ENCODE results near the gene MAB21L3. TPM values are rescaled to one million over a fixed set of nuclear protein-coding genes. Genes with fewer than 3 reads are reported as not detected.
"Not testable (repeated sequence)": the region's sequence is repeated elsewhere in the genome, so short reads cannot be mapped to it uniquely, and the experiment has no call there.

Gene MAB21L3
- total RNA-seq, 5 donors from 2014 or later (not counting 1 experiment from before 2014, with no cell fraction given), result not detected

DNA sequence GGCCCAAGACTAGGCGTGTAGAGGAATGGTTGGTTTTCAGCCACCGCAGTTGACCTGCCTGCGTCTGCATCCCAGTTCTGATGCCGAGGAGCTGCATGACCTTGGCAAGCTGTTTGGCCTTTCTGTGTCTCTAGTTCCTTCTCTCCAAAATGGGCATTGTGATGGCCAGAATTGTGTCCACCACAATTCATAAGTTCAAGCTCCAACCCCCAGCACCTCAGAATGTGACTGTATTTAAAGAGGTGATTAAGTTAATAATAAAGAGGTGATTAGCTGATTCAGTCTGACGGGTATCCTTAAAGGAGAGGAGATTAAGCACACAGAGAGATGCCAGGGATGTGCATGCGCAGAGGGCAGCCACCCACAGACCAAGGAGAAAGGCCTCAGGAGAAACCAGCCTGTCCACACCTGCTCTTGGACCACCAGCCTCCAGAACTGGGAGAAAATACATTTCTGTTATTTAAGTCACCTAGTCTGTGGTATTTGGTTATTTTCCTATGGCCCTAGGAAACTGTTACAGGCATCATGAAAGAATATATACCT is 28.5 kb downstream of the MAB21L3 start:
- DNase-seq (no peak), ATAC-seq (replicated peaks in 1 of 4) (no peak)
- Histone ChIP-seq H3K36me3 (ENCODE audit: control insufficient read depth in 2 of 2, extremely low read depth in 1 of 2, insufficient read depth in 1 of 2, low read length in 1 of 2) (no peaks in the 10 kb centered on the region), H3K4me1 (ENCODE audit: control insufficient read depth in 1 of 2, extremely low read depth in 1 of 2, insufficient read depth in 2 of 2, low read length in 2 of 2) (peaks cover 0 to 8% of the 10 kb centered on the region in 2 experiments), H3K9me3 (peaks cover 4% of the 10 kb centered on the region), H3K27ac (ENCODE audit: low read length) (no peak overlapping the region), H3K4me3 (ENCODE audit: control insufficient read depth in 1 of 2, extremely low read depth in 1 of 2, low read length in 1 of 2) (no peak overlapping the region), H3K27me3 (replicated peaks in 1 of 2; ENCODE audit: control insufficient read depth in 2 of 2, extremely low read depth in 1 of 2, insufficient read depth in 2 of 2, low read length in 1 of 2) (peaks cover 0 to 3% of the 10 kb centered on the region in 2 experiments)
- CTCF ChIA-PET, result interaction anchor here (0.6 to 6.1 kb wide), 27 partner anchors 9 to 456 kb away, joined by 3 to 168 read pairs (median 5); no protein-coding TSS in a partner anchor
- no peak overlapping the region for H3K4me3 Mint-ChIP-seq
- H3K36me3 Mint-ChIP-seq, result no peaks in the 10 kb centered on the region
- POLR2A ChIA-PET, result interaction anchor here in 1 of 2 donors (0.6 kb wide), 1 partner anchor 1041 kb away, joined by 4 read pairs; no protein-coding TSS in a partner anchor
- peaks cover 0 to 6% (median 5%) of the 10 kb centered on the region in 3 donors for H3K4me1 Mint-ChIP-seq
- H3K27me3 Mint-ChIP-seq, result peaks cover 0 to 5% of the 10 kb centered on the region in 2 donors
- peaks cover 4 to 6% (median 5%) of the 10 kb centered on the region in 3 donors for H3K9me3 Mint-ChIP-seq
- no peak overlapping the region for H3K27ac Mint-ChIP-seq
- 100% methylated on average over 1 of the region's 6 CpGs for WGBS (ENCODE audit: insufficient coverage)

- Histone ChIP-seq H3K27ac (ENCODE audit: low read length) (no peak overlapping the region), H3K4me3 (ENCODE audit: control insufficient read depth in 1 of 2, extremely low read depth in 1 of 2, low read length in 1 of 2) (no peak overlapping the region), H3K36me3 (ENCODE audit: control insufficient read depth in 2 of 2, extremely low read depth in 1 of 2, insufficient read depth in 1 of 2, low read length in 1 of 2) (no peaks in the 10 kb centered on the region), H3K9me3 (peaks cover 4% of the 10 kb centered on the region), H3K4me1 (ENCODE audit: control insufficient read depth in 1 of 2, extremely low read depth in 1 of 2, insufficient read depth in 2 of 2, low read length in 2 of 2) (peaks cover 0 to 2% of the 10 kb centered on the region in 2 experiments), H3K27me3 (replicated peaks in 1 of 2; ENCODE audit: control insufficient read depth in 2 of 2, extremely low read depth in 1 of 2, insufficient read depth in 2 of 2, low read length in 1 of 2) (peaks cover 0 to 3% of the 10 kb centered on the region in 2 experiments)
- Mint-ChIP-seq H3K4me1 (peaks cover 1 to 13% (median 11%) of the 10 kb centered on the region in 3 donors), H3K4me3 (no peak overlapping the region), H3K27me3 (peaks cover 0 to 10% of the 10 kb centered on the region in 2 donors), H3K27ac (no peak overlapping the region), H3K36me3 (no peaks in the 10 kb centered on the region), H3K9me3 (peaks cover 4 to 6% (median 5%) of the 10 kb centered on the region in 3 donors)
- POLR2A ChIA-PET, result no interaction called here
- ATAC-seq (replicated peaks in 1 of 4) (no peak), DNase-seq (no peak)
- CTCF ChIA-PET, result interaction anchor here in 1 of 2 donors (0.5 kb wide), 1 partner anchor 365 kb away, joined by 3 read pairs; no protein-coding TSS in a partner anchor
- no CpG with 5 or more reads among the region's 1 CpG for WGBS (ENCODE audit: insufficient coverage)
These were observed 33.0 kb downstream of the MAB21L3 start for GRCh38 chr1:116144151-116144550.

DNA sequence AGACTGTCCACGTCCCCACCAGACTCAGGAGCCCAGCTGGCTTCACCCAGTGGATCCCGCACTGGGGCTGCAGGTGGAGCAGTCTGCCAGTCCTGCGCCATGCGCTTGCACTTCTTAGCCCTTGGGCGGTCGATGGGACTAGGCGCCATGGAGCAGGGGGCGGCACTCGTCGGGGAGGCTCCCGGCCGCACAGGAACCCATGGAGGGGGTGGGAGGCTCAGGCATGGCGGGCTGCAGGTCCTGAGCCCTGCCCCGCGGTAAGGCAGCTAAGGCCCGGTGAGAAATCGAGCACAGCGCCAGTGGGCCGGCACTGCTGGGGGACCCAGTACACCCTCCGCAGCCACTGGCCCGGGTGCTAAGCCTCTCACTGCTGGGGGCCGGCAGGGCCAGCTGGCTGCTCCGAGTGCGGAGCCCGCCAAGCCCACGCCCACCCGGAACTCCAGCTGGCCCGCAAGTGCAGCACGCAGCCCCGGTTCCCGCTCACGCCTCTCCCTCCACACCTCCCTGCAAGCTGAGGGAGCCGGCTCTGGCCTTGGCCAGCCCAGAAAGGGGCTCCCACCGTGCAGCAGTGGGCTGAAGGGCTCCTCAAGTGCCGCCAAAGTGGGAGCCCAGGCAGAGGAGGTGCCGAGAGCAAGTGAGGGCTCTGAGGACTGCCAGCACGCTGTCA is 35.4 kb downstream of the MAB21L3 start:
- H3K27ac Mint-ChIP-seq; POLR2A ChIA-PET; H3K9me3 ChIP-seq; H3K36me3 ChIP-seq (ENCODE audit: control insufficient read depth in 2 of 2, extremely low read depth in 1 of 2, insufficient read depth in 1 of 2, low read length in 1 of 2); H3K9me3 Mint-ChIP-seq; H3K27me3 ChIP-seq (replicated peaks in 1 of 2; ENCODE audit: control insufficient read depth in 2 of 2, extremely low read depth in 1 of 2, insufficient read depth in 2 of 2, low read length in 1 of 2); ATAC-seq (replicated peaks in 1 of 4); DNase-seq; H3K4me3 Mint-ChIP-seq; H3K27ac ChIP-seq (ENCODE audit: low read length); H3K36me3 Mint-ChIP-seq; H3K4me3 ChIP-seq (ENCODE audit: control insufficient read depth in 1 of 2, extremely low read depth in 1 of 2, low read length in 1 of 2): not testable (repeated sequence)
- CTCF ChIA-PET, result interaction anchor here in 1 of 2 donors (0.9 to 1.7 kb wide), 2 partner anchors 339 to 423 kb away, joined by 3 to 4 read pairs; no protein-coding TSS in a partner anchor
- Mint-ChIP-seq H3K4me1 (peaks cover 20 to 31% (median 27%) of the 10 kb centered on the region in 3 donors), H3K27me3 (peaks cover 0 to 10% of the 10 kb centered on the region in 2 donors)
- 97% methylated on average over 28 of the region's 37 CpGs for WGBS (ENCODE audit: insufficient coverage)
- H3K4me1 ChIP-seq (ENCODE audit: control insufficient read depth in 1 of 2, extremely low read depth in 1 of 2, insufficient read depth in 2 of 2, low read length in 2 of 2), result peaks cover 15 to 16% of the 10 kb centered on the region in 2 experiments

DNA sequence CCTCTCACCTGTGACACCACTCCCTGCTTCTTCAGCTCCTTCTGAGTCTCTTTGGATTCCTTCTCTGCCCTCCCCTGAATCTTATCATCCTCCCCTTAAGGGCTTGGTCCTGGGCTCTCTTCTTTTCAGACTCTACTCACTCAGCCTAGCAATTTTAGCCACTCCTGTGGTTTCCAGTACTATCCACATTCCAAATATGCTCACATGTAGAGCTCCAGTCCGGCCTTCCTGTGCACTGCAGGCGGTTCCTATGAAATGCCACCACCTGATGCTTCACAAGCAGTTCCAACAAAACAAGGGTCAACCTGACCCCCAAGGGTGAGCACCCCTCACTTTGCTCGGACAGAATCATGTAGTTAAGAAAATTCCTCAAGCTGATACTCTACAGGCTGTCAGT is 35.9 kb downstream of the MAB21L3 start:
- no peak overlapping the region for H3K4me3 Mint-ChIP-seq
- peaks cover 23 to 35% (median 30%) of the 10 kb centered on the region in 3 donors for H3K4me1 Mint-ChIP-seq
- peaks cover 0 to 10% of the 10 kb centered on the region in 2 donors for H3K27me3 Mint-ChIP-seq
- Histone ChIP-seq H3K4me1 (ENCODE audit: control insufficient read depth in 1 of 2, extremely low read depth in 1 of 2, insufficient read depth in 2 of 2, low read length in 2 of 2) (peaks cover 17 to 21% of the 10 kb centered on the region in 2 experiments), H3K27me3 (replicated peaks in 1 of 2; ENCODE audit: control insufficient read depth in 2 of 2, extremely low read depth in 1 of 2, insufficient read depth in 2 of 2, low read length in 1 of 2) (peaks cover 0 to 3% of the 10 kb centered on the region in 2 experiments), H3K36me3 (ENCODE audit: control insufficient read depth in 2 of 2, extremely low read depth in 1 of 2, insufficient read depth in 1 of 2, low read length in 1 of 2) (no peaks in the 10 kb centered on the region), H3K27ac (ENCODE audit: low read length) (no peak overlapping the region), H3K9me3 (peaks cover 4% of the 10 kb centered on the region), H3K4me3 (ENCODE audit: control insufficient read depth in 1 of 2, extremely low read depth in 1 of 2, low read length in 1 of 2) (no peak overlapping the region)
- H3K36me3 Mint-ChIP-seq, result no peaks in the 10 kb centered on the region
- DNase-seq, result no peak
- peaks cover 4 to 6% (median 5%) of the 10 kb centered on the region in 3 donors for H3K9me3 Mint-ChIP-seq
- 100% methylated on average over 2 of the region's 3 CpGs for WGBS (ENCODE audit: insufficient coverage)
- ATAC-seq (replicated peaks in 1 of 4), result no peak
- H3K27ac Mint-ChIP-seq, result no peak overlapping the region
- POLR2A ChIA-PET, result no interaction called here
- CTCF ChIA-PET, result interaction anchor here (0.9 to 2.4 kb wide), 2 partner anchors 338 to 422 kb away, joined by 3 to 9 read pairs; no protein-coding TSS in a partner anchor

- ChIA-PET POLR2A (no interaction called here), CTCF (interaction anchor here (0.6 to 2.4 kb wide), 5 partner anchors 9 to 356 kb away, joined by 3 to 10 read pairs (median 3); no protein-coding TSS in a partner anchor)
- no peak overlapping the region for H3K4me3 ChIP-seq (ENCODE audit: control insufficient read depth in 1 of 2, extremely low read depth in 1 of 2, low read length in 1 of 2)
- Mint-ChIP-seq H3K27me3 (peaks cover 0 to 10% of the 10 kb centered on the region in 2 donors), H3K4me3 (no peak overlapping the region), H3K36me3 (no peaks in the 10 kb centered on the region), H3K4me1 (peaks cover 23 to 39% (median 30%) of the 10 kb centered on the region in 3 donors), H3K27ac (no peak overlapping the region), H3K9me3 (peaks cover 4 to 6% (median 5%) of the 10 kb centered on the region in 3 donors)
- H3K9me3 ChIP-seq, result peaks cover 4% of the 10 kb centered on the region
- no peaks in the 10 kb centered on the region for H3K36me3 ChIP-seq (ENCODE audit: control insufficient read depth in 2 of 2, extremely low read depth in 1 of 2, insufficient read depth in 1 of 2, low read length in 1 of 2)
- H3K27me3 ChIP-seq (replicated peaks in 1 of 2; ENCODE audit: control insufficient read depth in 2 of 2, extremely low read depth in 1 of 2, insufficient read depth in 2 of 2, low read length in 1 of 2), result peaks cover 0 to 3% of the 10 kb centered on the region in 2 experiments
- DNase-seq, result no peak
- no peak for ATAC-seq (replicated peaks in 1 of 4)
- peaks cover 17 to 24% of the 10 kb centered on the region in 2 experiments for H3K4me1 ChIP-seq (ENCODE audit: control insufficient read depth in 1 of 2, extremely low read depth in 1 of 2, insufficient read depth in 2 of 2, low read length in 2 of 2)
- WGBS (ENCODE audit: insufficient coverage), result 100% methylated on average over 3 of the region's 4 CpGs
- no peak overlapping the region for H3K27ac ChIP-seq (ENCODE audit: low read length)
These were observed 36.8 kb downstream of the MAB21L3 start for GRCh38 chr1:116147972-116148371.

- Histone ChIP-seq H3K36me3 (ENCODE audit: control insufficient read depth in 2 of 2, extremely low read depth in 1 of 2, insufficient read depth in 1 of 2, low read length in 1 of 2) (no peaks in the 10 kb centered on the region), H3K27ac (ENCODE audit: low read length) (no peak overlapping the region), H3K4me3 (ENCODE audit: control insufficient read depth in 1 of 2, extremely low read depth in 1 of 2, low read length in 1 of 2) (no peak overlapping the region), H3K27me3 (replicated peaks in 1 of 2; ENCODE audit: control insufficient read depth in 2 of 2, extremely low read depth in 1 of 2, insufficient read depth in 2 of 2, low read length in 1 of 2) (peaks cover 0 to 3% of the 10 kb centered on the region in 2 experiments), H3K9me3 (peaks cover 4% of the 10 kb centered on the region), H3K4me1 (ENCODE audit: control insufficient read depth in 1 of 2, extremely low read depth in 1 of 2, insufficient read depth in 2 of 2, low read length in 2 of 2) (peaks cover 17 to 24% of the 10 kb centered on the region in 2 experiments)
- DNase-seq (no peak), ATAC-seq (replicated peaks in 1 of 4) (no peak)
- Mint-ChIP-seq H3K27me3 (peaks cover 0 to 9% of the 10 kb centered on the region in 2 donors), H3K36me3 (no peaks in the 10 kb centered on the region), H3K27ac (no peak overlapping the region), H3K9me3 (peaks cover 4 to 5% (median 4%) of the 10 kb centered on the region in 3 donors), H3K4me1 (peaks cover 23 to 41% (median 30%) of the 10 kb centered on the region in 3 donors), H3K4me3 (no peak overlapping the region)
- 80% methylated on average over 1 of the region's 3 CpGs for WGBS (ENCODE audit: insufficient coverage)
- CTCF ChIA-PET, result interaction anchor here (0.5 to 4.2 kb wide), 8 partner anchors 10 to 1429 kb away, joined by 3 to 30 read pairs (median 6); no protein-coding TSS in a partner anchor
- POLR2A ChIA-PET, result no interaction called here
These were observed 37.8 kb downstream of the MAB21L3 start for GRCh38 chr1:116148967-116149366.

All from T-cell (primary cell).